ENCODE measurements around the gene SOS2.
"Not testable (repeated sequence)": the region's sequence is repeated elsewhere in the genome, so short reads cannot be mapped to it uniquely, and the experiment has no call there.

SOS2 gene

GRCh38 chr14:50083467-50084337 lies 147.7 kb downstream of the SOS2 start:
- no peak for DNase-seq

GRCh38 chr14:50082784-50083466 lies 148.5 kb downstream of the SOS2 start:
- no peak for DNase-seq

GRCh38 chr14:50082308-50082742 lies 149.1 kb downstream of the SOS2 start:
- no peak for DNase-seq

- not testable (repeated sequence) for DNase-seq
These were observed 152.3 kb downstream of the SOS2 start for GRCh38 chr14:50079103-50079502.

GRCh38 chr14:50073663-50074062 lies 157.7 kb downstream of the SOS2 start:
- DNase-seq, result not testable (repeated sequence)

GRCh38 chr14:50072395-50072794 lies 159.0 kb downstream of the SOS2 start:
- DNase-seq, result no peak

GRCh38 chr14:50070840-50071548 lies 160.4 kb downstream of the SOS2 start:
- DNase-seq, result no peak

GRCh38 chr14:50070230-50070629 lies 161.1 kb downstream of the SOS2 start:
- DNase-seq, result no peak

- DNase-seq, result no peak
These were observed 162.1 kb downstream of the SOS2 start for GRCh38 chr14:50069325-50069724.

- no peak for DNase-seq
These were observed 162.9 kb downstream of the SOS2 start for GRCh38 chr14:50068496-50068895.

GRCh38 chr14:50067723-50068495 lies 163.5 kb downstream of the SOS2 start:
- no peak for DNase-seq
